HEK293 (cell line): ENCODE measurements around the gene ZCCHC3.

Experiments
- GFI1B ChIP-seq: fragments of 450-650 bp; formaldehyde crosslinking; IDR thresholded peaks from 2 replicates; pipeline ENCODE4 v1.5.1; 2016; ENCODE audit warnings: missing biosample characterization, missing genetic modification characterization
- HOXA7 ChIP-seq: sonication (generic); formaldehyde crosslinking; IDR thresholded peaks from 2 replicates; pipeline ENCODE4 v1.8.1; 2022; ENCODE audit warnings: missing genetic modification reagents, borderline replicate concordance
- KLF1 ChIP-seq: fragments of 450-650 bp; formaldehyde crosslinking; IDR thresholded peaks from 2 replicates; pipeline ENCODE4 v1.5.1; 2016; ENCODE audit warnings: missing biosample characterization, missing genetic modification characterization
- KLF16 ChIP-seq: fragments of 450-650 bp; formaldehyde crosslinking; IDR thresholded peaks from 2 replicates; pipeline ENCODE4 v1.5.1; 2017; ENCODE audit warnings: missing biosample characterization, missing genetic modification characterization
- OSR2 ChIP-seq: fragments of 450-650 bp; formaldehyde crosslinking; IDR thresholded peaks from 2 replicates; pipeline ENCODE4 v1.5.1; 2016; ENCODE audit warnings: missing biosample characterization, missing genetic modification characterization
- SCRT2 ChIP-seq: fragments of 450-650 bp; formaldehyde crosslinking; IDR thresholded peaks from 2 replicates; pipeline ENCODE4 v1.5.1; 2016; ENCODE audit warnings: missing biosample characterization, missing genetic modification characterization
- ZBTB1 ChIP-seq: fragments of 450-650 bp; formaldehyde crosslinking; IDR thresholded peaks from 2 replicates; pipeline ENCODE4 v1.5.1; 2016; ENCODE audit warnings: missing biosample characterization, missing genetic modification characterization
- ZNF132 ChIP-seq: fragments of 450-650 bp; formaldehyde crosslinking; IDR thresholded peaks from 2 replicates; pipeline ENCODE4 v1.5.1; 2017; ENCODE audit warnings: missing biosample characterization, missing genetic modification characterization, borderline replicate concordance
- ZNF239 ChIP-seq: fragments of 450-650 bp; formaldehyde crosslinking; IDR thresholded peaks from 2 replicates; pipeline ENCODE4 v1.5.1; 2016; ENCODE audit warnings: missing biosample characterization, missing genetic modification characterization
- ZNF394 ChIP-seq: fragments of 450-650 bp; formaldehyde crosslinking; IDR thresholded peaks from 2 replicates; pipeline ENCODE4 v1.5.1; 2016; ENCODE audit warnings: missing biosample characterization, missing genetic modification characterization, mild to moderate bottlenecking, moderate library complexity, borderline replicate concordance
- ZNF561 ChIP-seq: fragments of 450-650 bp; IDR thresholded peaks from 2 replicates; pipeline ENCODE4 v1.5.1; 2018; ENCODE audit warnings: missing biosample characterization, missing genetic modification characterization, borderline replicate concordance
- ZNF600 ChIP-seq: fragments of 450-650 bp; formaldehyde crosslinking; IDR thresholded peaks from 2 replicates; pipeline ENCODE4 v1.5.1; 2016; ENCODE audit warnings: missing biosample characterization, missing genetic modification characterization
- ZNF621 ChIP-seq: fragments of 450-650 bp; formaldehyde crosslinking; IDR thresholded peaks from 2 replicates; pipeline ENCODE4 v1.5.1; 2017; ENCODE audit warnings: missing biosample characterization, missing genetic modification characterization
- ZNF660 ChIP-seq: fragments of 450-650 bp; IDR thresholded peaks from 2 replicates; pipeline ENCODE4 v1.5.1; 2018; ENCODE audit warnings: missing biosample characterization, mild to moderate bottlenecking, missing genetic modification characterization
- ZNF777 ChIP-seq: fragments of 450-650 bp; formaldehyde crosslinking; IDR thresholded peaks from 2 replicates; pipeline ENCODE4 v1.5.1; 2017; ENCODE audit warnings: missing biosample characterization, missing genetic modification characterization, borderline replicate concordance
- TF ChIP-seq, protein P1 (sequence below): fragments of 450-650 bp; formaldehyde crosslinking; IDR thresholded peaks from 2 replicates; pipeline ENCODE4 v1.5.1; 2016; ENCODE audit warnings: missing biosample characterization, missing genetic modification characterization
- TF ChIP-seq, protein P2 (sequence below): fragments of 450-650 bp; formaldehyde crosslinking; IDR thresholded peaks from 2 replicates; pipeline ENCODE4 v1.5.1; 2016; ENCODE audit warnings: missing biosample characterization, missing genetic modification characterization
- TF ChIP-seq, protein P3 (sequence below): fragments of 450-650 bp; formaldehyde crosslinking; IDR thresholded peaks from 2 replicates; pipeline ENCODE4 v1.5.1; 2016; ENCODE audit warnings: missing biosample characterization, missing genetic modification characterization
- TF ChIP-seq, protein P4 (sequence below): fragments of 450-650 bp; formaldehyde crosslinking; optimal IDR thresholded peaks from 2 replicates; pipeline ENCODE3; 2016; ENCODE audit warnings: missing biosample characterization, mild to moderate bottlenecking, missing genetic modification characterization
- TF ChIP-seq, protein P5 (sequence below): fragments of 450-650 bp; formaldehyde crosslinking; IDR thresholded peaks from 2 replicates; pipeline ENCODE4 v1.5.1; 2017; ENCODE audit warnings: missing biosample characterization, missing genetic modification characterization
- TF ChIP-seq, protein P6 (sequence below): fragments of 450-650 bp; formaldehyde crosslinking; IDR thresholded peaks from 2 replicates; pipeline ENCODE4 v1.5.1; 2017; ENCODE audit warnings: missing biosample characterization, missing genetic modification characterization
- TF ChIP-seq, protein P7 (sequence below): fragments of 450-650 bp; formaldehyde crosslinking; IDR thresholded peaks from 2 replicates; pipeline ENCODE4 v1.5.1; 2017; ENCODE audit warnings: missing biosample characterization, missing genetic modification characterization
- TF ChIP-seq, protein P8 (sequence below): fragments of 450-650 bp; formaldehyde crosslinking; IDR thresholded peaks from 2 replicates; pipeline ENCODE4 v1.5.1; 2016; ENCODE audit warnings: missing biosample characterization, missing genetic modification characterization

The ZCCHC3 gene

DNA sequence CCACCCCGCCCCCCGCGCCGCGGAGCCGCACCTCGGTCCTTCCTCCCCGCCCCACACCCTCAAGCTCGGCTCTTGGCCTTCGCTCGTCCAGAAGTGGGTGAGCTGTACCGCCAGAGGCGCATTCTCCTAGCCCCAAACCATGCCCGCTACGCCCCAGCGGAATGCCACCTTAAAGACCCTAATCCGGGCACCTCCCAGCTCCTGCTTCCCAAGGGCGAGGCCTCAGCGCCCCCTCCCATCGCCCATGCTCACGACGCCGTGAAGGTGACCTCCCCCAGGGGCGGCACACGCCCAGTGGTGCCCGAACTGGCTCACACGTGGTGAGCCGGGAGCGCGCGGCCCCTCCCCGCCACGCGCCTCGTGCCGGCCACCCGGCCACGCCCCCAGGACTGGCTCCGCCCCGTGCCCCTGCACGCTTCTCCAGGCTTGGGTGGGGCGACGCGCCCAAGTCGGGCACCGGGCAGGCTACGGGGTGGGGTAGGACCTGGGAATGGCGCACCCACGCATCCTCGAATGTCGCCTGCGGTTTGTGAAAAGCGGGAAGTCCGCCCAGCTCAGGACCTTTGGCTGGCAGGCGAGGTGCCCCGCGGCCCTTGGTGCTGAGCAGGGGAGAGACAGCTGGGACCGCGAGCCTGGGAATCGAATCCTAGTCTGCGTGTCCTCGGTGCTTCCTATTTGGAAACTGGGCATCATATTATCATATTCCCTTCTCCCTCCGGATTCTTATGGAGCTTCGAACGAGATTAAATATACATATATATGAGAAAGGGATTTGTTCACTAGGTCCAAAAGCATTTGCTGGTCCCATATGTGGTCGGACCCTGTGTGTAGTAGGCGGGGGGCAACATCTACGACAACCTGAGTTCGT is 27.0 kb downstream of the ZCCHC3 start (continued):
- TF ChIP-seq, protein P1, sequence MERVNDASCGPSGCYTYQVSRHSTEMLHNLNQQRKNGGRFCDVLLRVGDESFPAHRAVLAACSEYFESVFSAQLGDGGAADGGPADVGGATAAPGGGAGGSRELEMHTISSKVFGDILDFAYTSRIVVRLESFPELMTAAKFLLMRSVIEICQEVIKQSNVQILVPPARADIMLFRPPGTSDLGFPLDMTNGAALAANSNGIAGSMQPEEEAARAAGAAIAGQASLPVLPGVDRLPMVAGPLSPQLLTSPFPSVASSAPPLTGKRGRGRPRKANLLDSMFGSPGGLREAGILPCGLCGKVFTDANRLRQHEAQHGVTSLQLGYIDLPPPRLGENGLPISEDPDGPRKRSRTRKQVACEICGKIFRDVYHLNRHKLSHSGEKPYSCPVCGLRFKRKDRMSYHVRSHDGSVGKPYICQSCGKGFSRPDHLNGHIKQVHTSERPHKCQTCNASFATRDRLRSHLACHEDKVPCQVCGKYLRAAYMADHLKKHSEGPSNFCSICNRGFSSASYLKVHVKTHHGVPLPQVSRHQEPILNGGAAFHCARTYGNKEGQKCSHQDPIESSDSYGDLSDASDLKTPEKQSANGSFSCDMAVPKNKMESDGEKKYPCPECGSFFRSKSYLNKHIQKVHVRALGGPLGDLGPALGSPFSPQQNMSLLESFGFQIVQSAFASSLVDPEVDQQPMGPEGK (tag by site-specific recombination) = peak; percentile 92
- TF ChIP-seq ZBTB1 (tag by site-specific recombination) = no peak
- TF ChIP-seq, protein P2, sequence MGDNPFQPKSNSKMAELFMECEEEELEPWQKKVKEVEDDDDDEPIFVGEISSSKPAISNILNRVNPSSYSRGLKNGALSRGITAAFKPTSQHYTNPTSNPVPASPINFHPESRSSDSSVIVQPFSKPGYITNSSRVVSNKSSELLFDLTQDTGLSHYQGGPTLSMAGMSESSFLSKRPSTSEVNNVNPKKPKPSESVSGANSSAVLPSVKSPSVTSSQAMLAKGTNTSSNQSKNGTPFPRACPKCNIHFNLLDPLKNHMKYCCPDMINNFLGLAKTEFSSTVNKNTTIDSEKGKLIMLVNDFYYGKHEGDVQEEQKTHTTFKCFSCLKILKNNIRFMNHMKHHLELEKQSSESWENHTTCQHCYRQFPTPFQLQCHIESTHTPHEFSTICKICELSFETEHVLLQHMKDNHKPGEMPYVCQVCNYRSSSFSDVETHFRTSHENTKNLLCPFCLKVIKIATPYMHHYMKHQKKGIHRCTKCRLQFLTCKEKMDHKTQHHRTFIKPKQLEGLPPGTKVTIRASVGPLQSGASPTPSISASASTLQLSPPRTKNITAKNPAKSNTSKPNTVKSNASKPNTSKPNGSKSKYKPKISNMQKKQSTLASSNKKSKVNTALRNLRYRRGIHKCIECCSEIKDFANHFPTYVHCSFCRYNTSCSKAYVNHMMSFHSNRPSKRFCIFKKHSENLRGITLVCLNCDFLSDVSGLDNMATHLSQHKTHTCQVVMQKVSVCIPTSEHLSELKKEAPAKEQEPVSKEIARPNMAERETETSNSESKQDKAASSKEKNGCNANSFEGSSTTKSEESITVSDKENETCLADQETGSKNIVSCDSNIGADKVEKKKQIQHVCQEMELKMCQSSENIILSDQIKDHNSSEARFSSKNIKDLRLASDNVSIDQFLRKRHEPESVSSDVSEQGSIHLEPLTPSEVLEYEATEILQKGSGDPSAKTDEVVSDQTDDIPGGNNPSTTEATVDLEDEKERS (tag by site-specific recombination) = no peak
- TF ChIP-seq, protein P3, sequence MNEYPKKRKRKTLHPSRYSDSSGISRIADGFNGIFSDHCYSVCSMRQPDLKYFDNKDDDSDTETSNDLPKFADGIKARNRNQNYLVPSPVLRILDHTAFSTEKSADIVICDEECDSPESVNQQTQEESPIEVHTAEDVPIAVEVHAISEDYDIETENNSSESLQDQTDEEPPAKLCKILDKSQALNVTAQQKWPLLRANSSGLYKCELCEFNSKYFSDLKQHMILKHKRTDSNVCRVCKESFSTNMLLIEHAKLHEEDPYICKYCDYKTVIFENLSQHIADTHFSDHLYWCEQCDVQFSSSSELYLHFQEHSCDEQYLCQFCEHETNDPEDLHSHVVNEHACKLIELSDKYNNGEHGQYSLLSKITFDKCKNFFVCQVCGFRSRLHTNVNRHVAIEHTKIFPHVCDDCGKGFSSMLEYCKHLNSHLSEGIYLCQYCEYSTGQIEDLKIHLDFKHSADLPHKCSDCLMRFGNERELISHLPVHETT (tag by site-specific recombination) = 0 out of 2 replicates have a peak, but pooled peaks have one; percentile 40
- TF ChIP-seq, protein P4, sequence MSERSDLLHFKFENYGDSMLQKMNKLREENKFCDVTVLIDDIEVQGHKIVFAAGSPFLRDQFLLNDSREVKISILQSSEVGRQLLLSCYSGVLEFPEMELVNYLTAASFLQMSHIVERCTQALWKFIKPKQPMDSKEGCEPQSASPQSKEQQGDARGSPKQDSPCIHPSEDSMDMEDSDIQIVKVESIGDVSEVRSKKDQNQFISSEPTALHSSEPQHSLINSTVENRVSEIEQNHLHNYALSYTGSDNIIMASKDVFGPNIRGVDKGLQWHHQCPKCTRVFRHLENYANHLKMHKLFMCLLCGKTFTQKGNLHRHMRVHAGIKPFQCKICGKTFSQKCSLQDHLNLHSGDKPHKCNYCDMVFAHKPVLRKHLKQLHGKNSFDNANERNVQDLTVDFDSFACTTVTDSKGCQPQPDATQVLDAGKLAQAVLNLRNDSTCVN (tag by site-specific recombination) = peak; percentile 98
- TF ChIP-seq ZNF394 (tag by site-specific recombination) = peak; percentile 82
- no peak for TF ChIP-seq HOXA7
- TF ChIP-seq OSR2 (tag by site-specific recombination) = peak; percentile 81
- TF ChIP-seq ZNF561 (tag by site-specific recombination) = 0 out of 2 replicates have a peak, but pooled peaks have one; percentile 82
- TF ChIP-seq ZNF777 (tag by site-specific recombination) = no peak
- TF ChIP-seq SCRT2 (tag by site-specific recombination) = no peak
- no peak for TF ChIP-seq ZNF660
- peak; percentile 100 for TF ChIP-seq KLF1 (tag by site-specific recombination)
- no peak for TF ChIP-seq ZNF132 (tag by site-specific recombination)
- TF ChIP-seq, protein P5, sequence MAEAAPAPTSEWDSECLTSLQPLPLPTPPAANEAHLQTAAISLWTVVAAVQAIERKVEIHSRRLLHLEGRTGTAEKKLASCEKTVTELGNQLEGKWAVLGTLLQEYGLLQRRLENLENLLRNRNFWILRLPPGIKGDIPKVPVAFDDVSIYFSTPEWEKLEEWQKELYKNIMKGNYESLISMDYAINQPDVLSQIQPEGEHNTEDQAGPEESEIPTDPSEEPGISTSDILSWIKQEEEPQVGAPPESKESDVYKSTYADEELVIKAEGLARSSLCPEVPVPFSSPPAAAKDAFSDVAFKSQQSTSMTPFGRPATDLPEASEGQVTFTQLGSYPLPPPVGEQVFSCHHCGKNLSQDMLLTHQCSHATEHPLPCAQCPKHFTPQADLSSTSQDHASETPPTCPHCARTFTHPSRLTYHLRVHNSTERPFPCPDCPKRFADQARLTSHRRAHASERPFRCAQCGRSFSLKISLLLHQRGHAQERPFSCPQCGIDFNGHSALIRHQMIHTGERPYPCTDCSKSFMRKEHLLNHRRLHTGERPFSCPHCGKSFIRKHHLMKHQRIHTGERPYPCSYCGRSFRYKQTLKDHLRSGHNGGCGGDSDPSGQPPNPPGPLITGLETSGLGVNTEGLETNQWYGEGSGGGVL (tag by site-specific recombination) = peak; percentile 80
- TF ChIP-seq, protein P6, sequence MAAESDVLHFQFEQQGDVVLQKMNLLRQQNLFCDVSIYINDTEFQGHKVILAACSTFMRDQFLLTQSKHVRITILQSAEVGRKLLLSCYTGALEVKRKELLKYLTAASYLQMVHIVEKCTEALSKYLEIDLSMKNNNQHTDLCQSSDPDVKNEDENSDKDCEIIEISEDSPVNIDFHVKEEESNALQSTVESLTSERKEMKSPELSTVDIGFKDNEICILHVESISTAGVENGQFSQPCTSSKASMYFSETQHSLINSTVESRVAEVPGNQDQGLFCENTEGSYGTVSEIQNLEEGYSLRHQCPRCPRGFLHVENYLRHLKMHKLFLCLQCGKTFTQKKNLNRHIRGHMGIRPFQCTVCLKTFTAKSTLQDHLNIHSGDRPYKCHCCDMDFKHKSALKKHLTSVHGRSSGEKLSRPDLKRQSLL (tag by site-specific recombination) = peak; percentile 22; the same call in 1 of the 2 replicates
- TF ChIP-seq KLF16 (tag by site-specific recombination) = peak; percentile 89
- TF ChIP-seq ZNF600 (tag by site-specific recombination) = peak; percentile 55; the same call in 1 of the 2 replicates
- TF ChIP-seq, protein P7, sequence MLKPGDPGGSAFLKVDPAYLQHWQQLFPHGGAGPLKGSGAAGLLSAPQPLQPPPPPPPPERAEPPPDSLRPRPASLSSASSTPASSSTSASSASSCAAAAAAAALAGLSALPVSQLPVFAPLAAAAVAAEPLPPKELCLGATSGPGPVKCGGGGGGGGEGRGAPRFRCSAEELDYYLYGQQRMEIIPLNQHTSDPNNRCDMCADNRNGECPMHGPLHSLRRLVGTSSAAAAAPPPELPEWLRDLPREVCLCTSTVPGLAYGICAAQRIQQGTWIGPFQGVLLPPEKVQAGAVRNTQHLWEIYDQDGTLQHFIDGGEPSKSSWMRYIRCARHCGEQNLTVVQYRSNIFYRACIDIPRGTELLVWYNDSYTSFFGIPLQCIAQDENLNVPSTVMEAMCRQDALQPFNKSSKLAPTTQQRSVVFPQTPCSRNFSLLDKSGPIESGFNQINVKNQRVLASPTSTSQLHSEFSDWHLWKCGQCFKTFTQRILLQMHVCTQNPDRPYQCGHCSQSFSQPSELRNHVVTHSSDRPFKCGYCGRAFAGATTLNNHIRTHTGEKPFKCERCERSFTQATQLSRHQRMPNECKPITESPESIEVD (tag by site-specific recombination) = no peak
- TF ChIP-seq ZNF621 (tag by site-specific recombination) = no peak
- TF ChIP-seq, protein P8, sequence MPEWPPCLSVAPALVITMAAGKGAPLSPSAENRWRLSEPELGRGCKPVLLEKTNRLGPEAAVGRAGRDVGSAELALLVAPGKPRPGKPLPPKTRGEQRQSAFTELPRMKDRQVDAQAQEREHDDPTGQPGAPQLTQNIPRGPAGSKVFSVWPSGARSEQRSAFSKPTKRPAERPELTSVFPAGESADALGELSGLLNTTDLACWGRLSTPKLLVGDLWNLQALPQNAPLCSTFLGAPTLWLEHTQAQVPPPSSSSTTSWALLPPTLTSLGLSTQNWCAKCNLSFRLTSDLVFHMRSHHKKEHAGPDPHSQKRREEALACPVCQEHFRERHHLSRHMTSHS (tag by site-specific recombination) = 0 out of 2 replicates have a peak, but pooled peaks have one; percentile 23
- TF ChIP-seq GFI1B = no peak
- no peak for TF ChIP-seq ZNF239 (tag by site-specific recombination)
